NB4 (cell line): ENCODE measurements around the gene CDK8.

Experiments used
- DNase-seq: peaks from one replicate; pipeline ENCODE4 v3.0.0; 2010; ENCODE audit warnings: low read depth
- H3K4me3 ChIP-seq: one replicate; pipeline ENCODE4 v1.5.1; 2011; ENCODE audit warnings: mild to moderate bottlenecking, low read depth, low read length, moderate library complexity
- CTCF ChIP-seq: IDR thresholded peaks from one replicate; pipeline ENCODE4 v1.5.1; 2012; ENCODE audit warnings: low read depth, low read length
- MAX ChIP-seq: IDR thresholded peaks from 2 replicates; pipeline ENCODE4 v1.6.1; 2011; ENCODE audit warnings: low read depth, low read length
- MYC ChIP-seq: IDR thresholded peaks from 2 replicates; pipeline ENCODE4 v1.6.1; 2011; ENCODE audit warnings: low read depth, low read length
- POLR2A ChIP-seq: IDR thresholded peaks from 2 replicates; pipeline ENCODE4 v1.6.1; 2011; ENCODE audit warnings: mild to moderate bottlenecking; ENCODE audit not compliant: insufficient read length; ENCODE audit errors: extremely low read depth

Gene CDK8

GRCh38 chr13:26435171-26435570 is 181.2 kb downstream of the CDK8 start:
- no peak for DNase-seq
- TF ChIP-seq MYC (no peak), POLR2A (no peak), CTCF (no peak)
- H3K4me3 ChIP-seq, result no peak overlapping the region

- DNase-seq, result no peak
- TF ChIP-seq POLR2A (no peak), MAX (no peak), MYC (no peak), CTCF (no peak)
- no peak overlapping the region for H3K4me3 ChIP-seq
These were observed 181.7 kb downstream of the CDK8 start for GRCh38 chr13:26435646-26436045.

GRCh38 chr13:26436914-26437313 is 183.0 kb downstream of the CDK8 start:
- H3K4me3 ChIP-seq, result no peak overlapping the region
- DNase-seq, result no peak
- no peak for TF ChIP-seq MYC
- no peak for TF ChIP-seq MAX
- no peak for TF ChIP-seq CTCF
- TF ChIP-seq POLR2A, result no peak

GRCh38 chr13:26440111-26440510 is 186.2 kb downstream of the CDK8 start:
- TF ChIP-seq MYC, result no peak
- TF ChIP-seq POLR2A, result no peak
- no peak for TF ChIP-seq CTCF
- no peak for TF ChIP-seq MAX
- no peak overlapping the region for H3K4me3 ChIP-seq
- no peak for DNase-seq

- TF ChIP-seq MAX (no peak), POLR2A (no peak), CTCF (no peak)
- H3K4me3 ChIP-seq, result no peak overlapping the region
- no peak for DNase-seq
These were observed 187.5 kb downstream of the CDK8 start for GRCh38 chr13:26441476-26441875.

GRCh38 chr13:26442541-26442940 is 188.6 kb downstream of the CDK8 start:
- H3K4me3 ChIP-seq, result no peak overlapping the region
- TF ChIP-seq MAX (no peak), MYC (no peak), POLR2A (no peak), CTCF (no peak)
- DNase-seq, result no peak
